NCI-H1092 treated with DMSO at 0.1 percent for 48 hours (cell line): ENCODE results near the gene KIF1C.

Source experiments
- DNase-seq: peaks from one replicate; lab custom pipeline; 2025; lab: John Stamatoyannopoulos, UW

KIF1C gene

DNA sequence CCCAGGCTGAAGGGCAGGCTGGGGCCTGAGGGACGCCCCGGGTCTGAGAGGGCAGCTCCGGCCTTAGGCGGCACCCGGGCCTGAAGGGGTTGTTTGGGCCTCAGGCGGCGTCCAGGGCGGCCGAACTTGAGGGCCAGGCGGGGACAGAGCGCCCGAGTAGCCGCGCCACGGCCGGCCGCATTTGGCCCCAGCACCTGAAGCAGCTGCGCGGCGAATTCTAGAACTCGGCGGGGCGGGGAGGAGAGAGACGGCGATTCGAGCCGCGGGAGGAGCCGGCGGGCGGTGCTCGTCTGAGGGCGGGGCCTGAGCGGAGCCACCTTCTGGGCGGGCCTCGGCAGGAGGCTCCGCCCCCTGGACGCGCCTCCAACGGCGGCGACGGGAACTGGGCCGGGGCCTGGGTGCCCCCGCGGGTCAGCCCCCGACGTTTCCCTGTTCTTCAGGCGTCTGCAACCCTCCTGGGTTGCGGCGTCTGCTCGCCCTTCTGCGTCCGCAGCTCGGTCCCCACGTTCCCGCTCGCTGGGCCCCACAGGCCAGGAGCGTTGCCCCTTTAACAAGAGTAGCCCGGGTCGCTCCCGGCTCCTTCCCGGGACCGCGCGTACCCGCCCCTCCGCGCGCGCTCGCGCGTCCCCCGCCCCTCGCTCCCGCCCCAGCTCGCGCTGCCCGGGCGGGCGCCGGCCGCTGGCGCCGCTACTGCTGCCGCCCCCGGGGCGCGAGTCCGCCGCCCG, at the start of gene KIF1C, which contains the start of gene INCA1:
Gene KIF1C, plus strand, starts transcription at position 649 of the 725 bp plus-strand sequence. CDS start 2,297 bp downstream, outside the sequence.
Gene INCA1, minus strand, starts transcription at position 221 of the 725 bp plus-strand sequence. CDS start 3,085 bp downstream, outside the sequence.
- peak; percentile 84 for DNase-seq

DNA sequence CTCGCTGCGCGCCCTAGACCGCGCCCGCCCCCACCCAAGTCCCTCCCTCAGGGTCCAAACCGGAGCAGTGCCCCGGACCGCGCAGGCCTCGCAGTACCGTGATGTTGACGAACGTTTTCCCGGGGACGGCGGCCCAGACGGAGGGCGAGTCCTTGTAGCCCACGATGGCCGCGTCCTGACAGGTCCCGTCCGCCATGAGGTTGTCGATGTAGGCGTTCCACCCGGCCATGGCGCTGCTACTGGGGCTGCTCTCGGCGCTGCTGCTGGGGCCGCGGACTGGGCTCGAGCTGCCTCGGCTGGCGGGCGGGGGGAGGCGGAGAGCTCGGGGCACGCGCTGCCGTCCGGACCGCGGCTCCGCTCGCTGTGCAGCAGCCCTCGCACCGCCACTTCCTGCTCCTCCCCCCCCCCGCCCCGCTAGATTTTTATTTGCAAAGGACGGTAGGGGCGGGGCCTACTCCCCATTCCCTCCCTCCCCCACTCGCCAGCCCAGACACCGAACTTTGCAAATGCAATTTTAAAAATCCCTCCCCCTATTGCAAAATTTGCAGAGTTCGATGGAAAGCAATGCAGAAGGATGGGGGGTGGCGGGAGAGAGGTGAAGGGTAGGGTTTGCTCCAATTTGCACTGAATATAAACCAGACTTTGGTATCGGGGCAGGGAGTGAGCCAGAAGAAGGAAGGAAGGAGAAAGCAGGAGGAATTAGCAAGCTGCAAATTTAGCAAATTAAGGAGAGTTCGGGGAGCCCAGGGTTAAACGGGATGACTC, 49.4 kb upstream of the KIF1C start, which contains the start of gene PFN1:
Gene PFN1, minus strand, starts transcription at position 365 of the 765 bp plus-strand sequence. Its CDS starts 136 bp downstream, at position 229.
- peak; percentile 68 for DNase-seq

DNA sequence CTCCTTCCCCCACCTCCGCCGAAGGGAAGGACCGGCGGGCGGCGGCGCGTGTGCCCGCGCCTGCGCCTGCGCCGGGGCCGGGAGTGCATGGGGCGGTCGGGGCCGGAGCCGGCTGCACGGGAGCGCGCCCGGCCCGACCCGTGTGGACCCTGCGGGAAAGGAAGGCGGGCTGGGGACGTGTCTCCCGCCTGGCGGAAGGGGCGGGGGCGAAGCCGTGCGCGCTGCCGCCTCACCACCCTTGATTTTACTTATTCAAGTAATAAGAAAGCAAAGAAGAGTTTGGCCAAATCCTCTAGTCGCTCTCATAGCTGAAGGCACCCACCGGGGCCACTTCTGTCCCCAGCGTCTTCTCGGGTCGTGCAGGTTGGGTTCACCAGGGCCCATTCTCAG, 48.8 kb upstream of the KIF1C start:
- DNase-seq: peak; percentile 68

GRCh38 chr17:4949321-4950074, 48.3 kb upstream of the KIF1C start:
- DNase-seq: peak; percentile 28

DNA sequence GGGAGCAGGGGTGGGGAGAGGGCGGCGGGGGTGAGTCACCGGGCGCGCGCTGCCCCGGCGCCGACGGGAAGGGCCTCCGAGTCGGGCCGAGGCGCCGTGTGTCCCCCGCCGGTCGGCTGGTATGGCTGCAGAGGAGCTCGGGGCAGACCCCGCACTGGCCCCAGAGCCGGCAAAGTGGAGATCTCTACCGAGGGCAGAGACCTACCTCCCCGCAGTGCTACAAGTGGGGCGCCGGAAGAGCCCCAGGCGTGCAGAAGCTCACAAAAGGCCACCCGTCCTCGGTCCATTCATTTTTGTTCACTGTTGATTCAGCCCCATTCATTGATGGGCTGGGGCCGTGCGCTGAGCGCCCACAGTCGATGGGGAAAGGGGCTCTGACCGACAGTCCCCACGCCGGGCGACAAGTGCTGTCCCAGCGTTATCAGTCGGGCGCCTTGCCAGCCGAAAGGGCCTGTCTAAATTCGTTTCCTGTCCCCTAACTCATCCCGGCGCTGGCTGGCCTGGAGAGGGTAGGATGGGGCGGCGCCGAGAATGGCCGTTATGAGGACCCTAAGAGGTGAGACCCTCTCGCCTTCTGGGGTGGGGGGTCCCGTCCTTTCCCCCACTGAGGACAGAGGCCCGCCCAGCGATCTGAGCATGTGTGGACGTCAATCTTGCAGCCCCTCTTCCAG, 47.5 kb upstream of the KIF1C start:
- DNase-seq: peak; percentile 22

GRCh38 chr17:4950746-4951204, 47.0 kb upstream of the KIF1C start, which contains the start of gene ENO3:
ENO3 (plus strand) TSS chr17:4951119; CDS start chr17:4951830, 711 bp downstream.
- peak; percentile 54 for DNase-seq

GRCh38 chr17:4951486-4951885, 46.3 kb upstream of the KIF1C start:
- no peak for DNase-seq

GRCh38 chr17:4953451-4953961, 44.2 kb upstream of the KIF1C start:
- DNase-seq: no peak

DNA sequence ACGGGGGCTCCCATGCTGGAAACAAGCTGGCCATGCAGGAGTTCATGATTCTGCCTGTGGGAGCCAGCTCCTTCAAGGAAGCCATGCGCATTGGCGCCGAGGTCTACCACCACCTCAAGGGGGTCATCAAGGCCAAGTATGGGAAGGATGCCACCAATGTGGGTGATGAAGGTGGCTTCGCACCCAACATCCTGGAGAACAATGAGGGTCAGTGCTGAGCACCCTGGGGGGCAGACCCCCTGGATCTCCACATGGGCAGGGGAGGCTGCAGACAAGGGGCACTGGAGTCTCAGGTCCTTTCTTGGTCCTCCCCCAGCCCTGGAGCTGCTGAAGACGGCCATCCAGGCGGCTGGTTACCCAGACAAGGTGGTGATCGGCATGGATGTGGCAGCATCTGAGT, 42.7 kb upstream of the KIF1C start:
- DNase-seq: no peak

- no peak for DNase-seq
Observed at GRCh38 chr17:4956493-4957061, 41.2 kb upstream of the KIF1C start.

DNA sequence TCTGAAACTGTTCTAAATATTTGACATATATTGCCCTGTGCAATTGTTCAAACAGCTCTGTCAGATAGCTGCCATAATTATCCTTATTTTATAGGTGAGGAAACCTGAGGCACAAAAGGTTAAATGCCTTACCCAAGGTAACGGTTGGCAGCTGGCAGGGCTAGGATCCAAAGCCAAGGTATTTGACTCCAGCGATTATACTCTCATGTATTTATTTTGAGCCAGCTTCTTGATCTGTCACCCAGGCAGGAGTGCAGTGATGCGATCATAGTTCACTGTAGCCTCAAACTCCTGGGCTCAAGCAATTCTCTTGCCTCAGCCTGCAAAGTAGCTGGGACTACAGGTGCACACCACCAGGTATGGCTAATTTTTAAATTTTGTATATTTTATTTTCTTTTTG, 39.6 kb upstream of the KIF1C start:
- DNase-seq: no peak

GRCh38 chr17:4959261-4959965, 38.3 kb upstream of the KIF1C start:
- no peak for DNase-seq

- DNase-seq: no peak
Observed at GRCh38 chr17:4960279-4960922, 37.3 kb upstream of the KIF1C start.

DNA sequence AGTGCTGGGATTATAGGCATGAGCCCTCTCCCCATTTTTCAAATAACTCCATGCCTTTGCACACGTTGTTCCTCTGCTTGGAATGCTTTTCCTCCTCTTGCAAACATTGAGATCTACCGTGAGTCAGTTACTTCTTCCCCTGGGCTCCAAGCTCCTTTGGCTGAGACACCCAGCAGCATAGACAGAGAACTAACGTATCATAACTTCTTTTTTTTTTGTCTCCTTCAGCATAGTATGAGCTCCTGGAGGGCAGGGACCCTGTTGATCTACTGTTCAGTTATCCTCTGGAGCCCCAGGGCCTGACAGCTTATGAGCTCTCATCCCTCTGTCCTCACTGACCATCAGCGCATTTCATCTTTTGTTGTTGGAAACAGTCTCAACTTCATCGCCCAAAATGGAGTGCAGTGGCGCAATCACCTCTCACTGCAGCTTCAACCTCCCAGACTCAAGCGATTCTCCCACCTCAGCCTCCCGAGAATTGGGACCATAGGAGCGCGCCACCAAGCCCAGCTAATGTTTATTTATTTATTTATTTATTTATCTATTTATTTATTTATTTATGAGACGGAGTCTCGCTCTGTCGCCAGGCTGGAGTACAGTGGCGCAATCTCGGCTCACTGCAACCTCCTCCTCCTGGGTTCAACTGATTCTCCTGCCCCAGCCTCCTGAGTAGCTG, 32.3 kb upstream of the KIF1C start:
- no peak for DNase-seq

DNA sequence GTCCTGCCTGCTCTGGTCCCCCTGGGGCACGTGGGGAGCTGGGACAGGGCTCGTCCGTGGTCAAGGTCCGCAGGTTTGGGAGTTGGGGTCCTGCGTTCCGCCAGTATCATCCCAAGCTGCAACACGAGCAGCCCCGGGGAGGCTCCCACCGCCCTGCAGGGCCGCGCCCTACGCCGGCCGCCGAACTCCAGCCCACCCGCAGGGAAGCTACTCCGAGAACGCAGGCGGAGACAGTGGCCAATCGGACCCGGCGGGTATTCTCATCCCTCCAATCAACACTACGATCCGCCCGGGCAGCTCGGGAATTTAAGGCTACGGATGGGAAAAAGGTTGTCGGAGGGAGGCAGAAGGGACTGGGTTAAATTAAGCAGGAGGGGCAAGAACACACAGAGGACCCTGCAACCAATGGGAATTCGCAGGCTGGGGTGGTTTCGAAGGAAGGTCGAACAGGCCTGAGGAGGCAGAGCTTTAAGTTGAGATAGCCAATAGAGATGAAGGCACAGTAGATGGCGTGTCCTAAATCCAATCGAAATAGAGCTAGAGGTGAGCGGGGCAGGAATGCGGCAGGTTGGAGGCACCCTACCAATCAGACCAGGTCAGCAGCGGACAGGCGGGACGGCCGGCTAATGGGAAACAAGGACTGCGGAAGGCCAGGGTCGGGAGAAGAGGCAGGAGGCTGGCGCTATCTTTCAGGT, 30.8 kb upstream of the KIF1C start:
- peak; percentile 99 for DNase-seq

- peak; percentile 94 for DNase-seq
Observed at GRCh38 chr17:4967539-4968485, 29.9 kb upstream of the KIF1C start, which contains the start of gene SPAG7. SPAG7 (minus strand) TSS chr17:4967817; CDS start chr17:4967804, 13 bp downstream.

DNA sequence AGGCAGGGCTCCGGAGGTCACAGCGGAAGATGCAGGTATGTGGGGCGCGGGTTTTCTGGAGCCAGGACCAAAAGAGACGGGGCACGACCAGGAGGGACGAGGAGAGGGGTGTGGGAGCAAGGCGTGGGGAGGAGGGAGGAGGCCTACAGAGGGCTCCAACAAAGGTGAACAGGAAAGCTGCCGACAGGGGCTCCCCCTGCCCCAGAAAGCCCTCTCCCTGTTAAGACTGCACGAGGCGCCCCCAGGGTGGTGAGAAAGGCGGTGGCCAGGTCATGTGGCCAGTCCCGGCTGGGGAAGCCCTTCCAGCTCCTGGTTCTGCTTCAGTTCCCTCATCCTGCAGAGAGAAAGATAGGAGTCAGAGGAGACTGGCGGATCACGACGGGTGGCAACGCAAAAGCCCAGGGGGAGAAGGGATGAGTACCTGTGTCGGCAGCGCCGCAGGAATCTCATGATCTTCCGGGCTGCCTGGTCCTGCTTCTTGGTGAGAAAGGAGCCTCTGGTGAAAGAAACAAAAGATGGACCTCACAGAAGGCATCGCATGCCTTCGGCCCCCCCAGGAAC, 29.2 kb upstream of the KIF1C start:
- no peak for DNase-seq
